ENCODE results near the gene ATRIP. TPM values are rescaled to one million over a fixed set of nuclear protein-coding genes. Genes with fewer than 3 reads are reported as not detected.

ATRIP gene
- total RNA-seq, 3 donors from 2014 or later, result 8.2 to 8.6 (median 8.2) TPM

DNA sequence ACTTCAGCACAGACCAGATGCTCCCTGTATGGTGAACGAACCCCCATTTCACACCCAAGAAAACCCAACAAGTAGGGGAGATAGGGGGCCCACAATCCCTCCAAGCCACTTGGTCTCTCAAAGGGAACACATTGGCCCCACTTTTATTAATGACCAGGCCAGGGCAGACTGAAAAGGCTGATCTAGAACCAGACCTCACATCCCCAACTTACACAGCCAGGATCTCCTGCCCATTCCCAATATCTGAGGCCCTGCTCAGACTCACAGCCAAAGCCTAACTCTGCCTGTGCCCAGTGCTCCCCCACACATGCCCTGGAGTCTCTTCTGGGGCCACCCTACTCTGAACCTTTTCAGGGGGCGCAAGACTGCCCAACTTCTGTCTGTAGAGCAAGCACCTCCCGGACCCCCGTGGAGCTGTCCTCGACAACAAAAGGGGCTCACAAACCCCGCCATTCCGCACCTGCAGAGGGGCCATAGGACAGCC is 18.4 kb upstream of the ATRIP start:
- Histone ChIP-seq H3K4me1 (peaks cover 12 to 42% of the 10 kb centered on the region in 2 donors), H3K27me3 (no peaks in the 10 kb centered on the region), H3K4me3 (peak overlapping the region; percentile 73 to 95 (median 88)), H3K27ac (peak overlapping the region; percentile 96), H3K36me3 (no peaks in the 10 kb centered on the region), H3K9me3 (no peaks in the 10 kb centered on the region)
- TF ChIP-seq POLR2AphosphoS5 (IDR thresholded peaks at IDR 0.05), result no peak
- no peak for TF ChIP-seq POLR2A (IDR thresholded peaks at IDR 0.05)
- TF ChIP-seq, protein P1, sequence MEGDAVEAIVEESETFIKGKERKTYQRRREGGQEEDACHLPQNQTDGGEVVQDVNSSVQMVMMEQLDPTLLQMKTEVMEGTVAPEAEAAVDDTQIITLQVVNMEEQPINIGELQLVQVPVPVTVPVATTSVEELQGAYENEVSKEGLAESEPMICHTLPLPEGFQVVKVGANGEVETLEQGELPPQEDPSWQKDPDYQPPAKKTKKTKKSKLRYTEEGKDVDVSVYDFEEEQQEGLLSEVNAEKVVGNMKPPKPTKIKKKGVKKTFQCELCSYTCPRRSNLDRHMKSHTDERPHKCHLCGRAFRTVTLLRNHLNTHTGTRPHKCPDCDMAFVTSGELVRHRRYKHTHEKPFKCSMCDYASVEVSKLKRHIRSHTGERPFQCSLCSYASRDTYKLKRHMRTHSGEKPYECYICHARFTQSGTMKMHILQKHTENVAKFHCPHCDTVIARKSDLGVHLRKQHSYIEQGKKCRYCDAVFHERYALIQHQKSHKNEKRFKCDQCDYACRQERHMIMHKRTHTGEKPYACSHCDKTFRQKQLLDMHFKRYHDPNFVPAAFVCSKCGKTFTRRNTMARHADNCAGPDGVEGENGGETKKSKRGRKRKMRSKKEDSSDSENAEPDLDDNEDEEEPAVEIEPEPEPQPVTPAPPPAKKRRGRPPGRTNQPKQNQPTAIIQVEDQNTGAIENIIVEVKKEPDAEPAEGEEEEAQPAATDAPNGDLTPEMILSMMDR (IDR thresholded peaks at IDR 0.05), result no peak
- no peak for DNase-seq (ENCODE audit: low spot score in 2 of 2)
- intact Hi-C loops (cut with DNase I; ENCODE audit: low total_unique reads), result no loop called here

DNA sequence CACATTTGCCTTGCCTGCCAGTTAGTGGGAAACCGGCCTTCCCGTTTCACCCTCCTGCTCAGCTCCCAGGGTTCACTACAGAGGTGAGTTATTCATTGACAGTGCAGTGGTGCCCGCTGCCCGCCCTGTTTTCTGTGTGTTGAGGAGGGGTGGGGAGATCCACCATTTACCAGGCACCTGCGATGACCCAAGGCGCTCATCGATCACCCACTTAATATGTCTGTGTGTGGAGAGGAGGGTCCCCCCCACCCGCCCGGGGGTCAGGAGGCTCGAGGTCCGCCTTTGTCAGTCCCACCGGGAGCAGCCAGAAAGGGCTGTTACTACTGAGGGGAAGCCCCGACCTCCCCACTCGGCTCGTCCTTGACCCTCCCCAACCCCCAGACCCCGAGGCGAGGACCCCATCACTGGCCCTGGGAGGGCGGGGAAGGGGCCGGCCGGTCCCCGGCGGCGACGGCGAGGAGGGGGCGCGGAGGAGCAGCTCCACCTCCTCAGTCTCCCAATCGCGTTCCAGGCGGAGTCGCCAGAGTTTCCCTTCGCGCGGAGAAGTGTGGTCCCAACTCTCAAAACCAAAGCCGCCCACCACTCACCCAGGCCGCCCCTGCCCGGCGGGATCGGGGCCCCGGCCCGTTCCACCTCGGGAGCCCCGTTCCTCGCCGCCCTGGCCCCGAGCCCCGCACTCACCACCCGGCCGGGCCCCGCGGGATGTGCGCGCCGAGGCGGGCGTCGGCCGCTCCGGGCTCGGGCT is 17.8 kb upstream of the ATRIP start:
- intact Hi-C loops (cut with DNase I; ENCODE audit: low total_unique reads), result no loop called here
- H3K4me1 ChIP-seq, result peaks cover 12 to 42% of the 10 kb centered on the region in 2 donors
- no peaks in the 10 kb centered on the region for H3K27me3 ChIP-seq
- peak overlapping the region; percentile 96 for H3K27ac ChIP-seq
- no peaks in the 10 kb centered on the region for H3K36me3 ChIP-seq
- H3K4me3 ChIP-seq, result peak overlapping the region; percentile 73 to 95 (median 88)
- no peaks in the 10 kb centered on the region for H3K9me3 ChIP-seq
- TF ChIP-seq POLR2AphosphoS5 (IDR thresholded peaks at IDR 0.05), result no peak
- TF ChIP-seq, protein P1 (IDR thresholded peaks at IDR 0.05), result no peak
- no peak for TF ChIP-seq POLR2A (IDR thresholded peaks at IDR 0.05)
- DNase-seq (ENCODE audit: low spot score in 2 of 2), result no peak

DNA sequence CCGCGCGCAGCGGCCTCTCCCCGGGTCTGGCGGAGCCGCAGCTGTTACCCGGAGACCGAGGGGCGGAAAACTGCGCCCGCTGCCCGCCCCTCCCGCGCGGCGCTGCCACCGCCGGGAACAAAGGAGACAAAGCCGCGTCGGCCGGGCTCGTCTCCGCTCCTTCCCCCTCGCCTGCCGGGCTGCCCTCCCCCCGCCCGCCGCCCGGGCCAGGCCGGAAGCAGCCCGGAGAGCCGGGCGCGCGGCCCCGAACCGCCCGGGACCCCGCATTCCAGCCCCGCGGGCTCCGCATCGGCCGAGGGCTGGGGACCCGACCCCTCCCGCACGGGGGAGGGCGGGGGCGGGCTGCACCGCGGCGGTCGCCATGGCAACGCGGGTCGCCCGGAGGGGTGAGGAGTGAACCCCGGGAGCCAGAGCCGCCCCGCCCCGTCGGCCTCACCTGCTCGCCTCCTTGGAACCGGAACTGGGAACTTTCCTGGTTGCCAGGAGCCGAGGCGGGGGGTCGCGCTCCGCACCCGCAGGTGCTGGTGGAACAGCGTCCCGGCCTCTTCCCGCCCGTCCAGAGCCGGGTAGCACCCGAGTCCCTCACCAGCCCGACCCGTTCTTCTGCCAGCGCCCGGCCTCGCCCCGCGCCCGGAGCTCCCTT is 17.1 kb upstream of the ATRIP start:
- Histone ChIP-seq H3K9me3 (no peaks in the 10 kb centered on the region), H3K27me3 (no peaks in the 10 kb centered on the region), H3K36me3 (no peaks in the 10 kb centered on the region), H3K4me1 (peaks cover 12 to 36% of the 10 kb centered on the region in 2 donors), H3K27ac (peak overlapping the region; percentile 96), H3K4me3 (peak overlapping the region; percentile 73 to 95 (median 88))
- intact Hi-C loops (cut with DNase I; ENCODE audit: low total_unique reads), result no loop called here
- no peak for TF ChIP-seq POLR2AphosphoS5 (IDR thresholded peaks at IDR 0.05)
- TF ChIP-seq, protein P1 (IDR thresholded peaks at IDR 0.05), result no peak
- no peak for TF ChIP-seq POLR2A (IDR thresholded peaks at IDR 0.05)
- peak; percentile 63 to 64 for DNase-seq (ENCODE audit: low spot score in 2 of 2)

DNA sequence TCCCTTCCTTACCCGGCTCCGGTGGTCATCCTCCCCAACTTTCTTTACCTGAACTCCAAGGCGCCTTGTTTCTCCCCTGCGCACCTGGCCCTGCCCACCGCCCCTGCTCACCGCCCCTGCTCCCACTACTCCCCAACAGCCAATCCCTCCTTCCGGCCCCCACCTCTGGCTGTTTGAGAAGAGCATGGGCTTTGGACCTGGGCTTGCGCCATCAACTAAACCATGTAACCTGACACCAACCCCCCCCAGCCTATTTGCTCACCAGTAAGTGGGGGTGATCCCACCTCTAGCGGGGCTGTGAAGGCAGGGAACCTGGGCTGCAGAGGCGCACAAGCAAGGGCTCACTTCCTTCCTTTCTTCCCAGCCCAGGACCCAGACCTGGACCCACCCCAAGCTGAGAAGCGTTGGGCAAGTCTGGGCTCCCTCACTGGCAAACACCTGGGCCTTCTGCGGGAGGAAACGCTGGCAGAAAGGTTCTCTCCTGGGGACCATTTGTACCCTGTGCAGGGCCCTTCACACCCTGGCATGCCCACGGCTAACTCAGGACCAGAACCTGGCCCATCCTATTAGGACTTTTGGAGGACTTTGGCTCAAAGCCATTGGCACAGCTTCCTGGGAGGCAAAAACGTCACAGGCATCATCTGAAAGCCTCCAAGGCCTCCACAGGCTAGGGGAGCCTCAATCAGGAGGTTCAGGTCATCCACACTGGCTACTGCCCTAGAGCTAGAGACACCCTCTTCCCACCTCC is 16.4 kb upstream of the ATRIP start, which contains the start of gene PLXNB1:
Gene PLXNB1, minus strand, starts transcription at position 127 of the 748 bp plus-strand sequence. CDS start 5,475 bp downstream, outside the sequence.
- TF ChIP-seq POLR2A (IDR thresholded peaks at IDR 0.05) (peak; percentile 54), POLR2AphosphoS5 (IDR thresholded peaks at IDR 0.05) (peak in 2 of 3 donors; percentile 12 to 41)
- TF ChIP-seq, protein P1 (IDR thresholded peaks at IDR 0.05), result no peak
- Histone ChIP-seq H3K9me3 (no peaks in the 10 kb centered on the region), H3K36me3 (no peaks in the 10 kb centered on the region), H3K4me3 (peak within 1 kb of the TSS; percentile 73 to 95 (median 88)), H3K27me3 (no peaks in the 10 kb centered on the region), H3K27ac (peak within 1 kb of the TSS; percentile 96), H3K4me1 (peaks cover 12 to 29% of the 10 kb centered on the region in 2 donors)
- intact Hi-C loops (cut with DNase I; ENCODE audit: low total_unique reads), result no loop called here
- peak; percentile 76 to 96 for DNase-seq (ENCODE audit: low spot score in 2 of 2)

Data from breast epithelium (tissue), 4 donors.